HG03442 (cell line): Measurements from ENCODE around the gene CNKSR3.

Experiments used
- ATAC-seq: cut with Tn5 transposase; IDR thresholded peaks from one replicate; pipeline ENCODE4 v1.9.1; 2021; ENCODE audit warnings: mild to moderate bottlenecking, moderate library complexity; ENCODE audit not compliant: unreplicated experiment

CNKSR3 gene

DNA sequence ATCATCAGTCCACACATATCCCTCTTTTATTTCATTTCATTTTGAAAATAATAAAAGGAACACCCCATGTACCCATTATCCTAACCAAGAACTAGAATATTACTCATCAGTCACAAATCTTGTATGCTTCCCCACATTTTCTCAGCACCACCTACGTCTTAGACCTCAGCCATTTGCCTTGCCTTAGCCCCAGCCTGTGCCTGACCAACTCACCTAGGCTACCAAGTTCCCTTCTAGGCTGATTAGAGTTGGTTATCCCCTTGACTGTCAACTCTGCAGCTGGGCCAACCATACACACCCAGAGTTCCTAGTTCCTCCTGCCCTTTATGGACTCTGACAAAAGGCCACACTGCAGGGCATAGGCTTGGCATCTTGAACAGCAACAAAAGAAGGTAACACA lies 120.5 kb downstream of the CNKSR3 start:
- no peak for ATAC-seq

DNA sequence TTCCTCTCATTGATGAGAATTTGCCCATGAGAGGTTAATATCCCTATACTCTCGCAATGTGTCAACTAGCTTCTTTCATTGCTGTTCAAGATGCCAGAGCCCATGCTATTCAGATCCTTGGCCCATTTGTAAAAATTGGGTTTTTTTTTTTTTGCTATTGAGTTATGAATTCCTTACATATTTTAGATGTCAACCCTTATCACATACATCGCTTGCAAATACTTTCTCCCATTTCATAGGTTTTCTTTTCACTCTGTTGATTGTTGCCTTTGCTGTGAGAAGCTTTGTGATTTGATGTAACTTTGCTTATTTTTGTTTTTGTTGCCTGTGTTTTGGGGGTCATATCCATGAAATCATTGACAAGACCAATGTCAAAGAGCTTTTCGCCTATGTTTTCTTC lies 121.7 kb downstream of the CNKSR3 start:
- ATAC-seq: no peak

DNA sequence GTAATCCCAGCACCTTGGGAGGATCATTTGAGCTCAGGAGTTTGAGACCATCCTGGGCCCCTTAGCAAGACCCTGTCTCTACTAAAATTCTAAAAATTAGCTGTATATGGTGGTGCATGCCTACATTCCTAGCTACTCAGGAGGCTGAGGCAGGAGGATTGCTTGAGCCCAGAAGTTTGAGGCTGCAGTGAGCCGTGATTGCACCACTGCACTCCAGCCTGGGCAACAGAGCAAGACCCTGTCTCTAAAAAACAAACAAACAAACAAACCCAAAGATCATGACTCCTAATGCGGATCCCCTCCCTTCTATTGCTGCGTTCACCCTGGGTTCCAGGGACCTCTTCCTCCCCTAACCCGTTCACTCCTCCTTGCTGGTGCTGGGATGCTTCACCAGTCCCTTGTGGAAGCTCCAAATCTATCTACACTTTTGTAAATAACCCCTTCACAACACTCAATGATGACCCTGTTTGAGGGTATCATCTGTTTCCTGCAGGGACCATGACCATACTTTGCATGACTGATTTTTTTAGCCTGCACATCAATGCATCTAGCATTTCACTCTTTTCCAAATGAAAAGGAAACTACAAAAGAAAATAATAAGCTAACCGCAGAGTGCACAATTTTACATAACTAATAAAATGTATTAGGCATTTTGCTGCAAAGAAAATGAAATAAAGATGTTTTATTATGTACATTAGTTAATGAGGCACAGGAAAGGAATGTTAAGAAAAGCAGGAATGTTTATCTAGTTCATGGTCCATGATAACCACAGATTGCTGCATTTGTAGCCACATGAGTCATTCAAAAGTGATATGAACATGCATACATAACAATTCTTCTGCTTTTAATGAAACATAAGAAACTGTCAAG lies 123.4 kb downstream of the CNKSR3 start:
- no peak for ATAC-seq

DNA sequence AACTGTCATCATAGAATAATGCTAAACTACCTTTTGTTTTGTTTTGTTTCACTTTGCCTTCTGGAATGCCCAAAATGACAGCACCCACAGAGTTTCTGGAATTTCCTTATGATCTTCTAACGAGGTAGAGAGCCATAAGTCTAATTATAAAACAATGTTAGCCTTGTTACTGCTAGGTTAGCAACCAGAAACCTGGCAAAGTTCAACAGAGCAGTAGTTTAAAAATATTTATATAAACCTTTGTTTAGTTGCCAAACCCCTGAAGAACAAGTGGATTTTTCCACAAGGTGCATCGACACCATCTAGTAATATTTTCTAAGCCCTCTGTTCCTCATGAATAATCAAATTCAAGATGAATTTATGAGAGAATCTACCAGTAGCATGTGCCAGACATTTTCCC lies 126.3 kb downstream of the CNKSR3 start:
- ATAC-seq: no peak

DNA sequence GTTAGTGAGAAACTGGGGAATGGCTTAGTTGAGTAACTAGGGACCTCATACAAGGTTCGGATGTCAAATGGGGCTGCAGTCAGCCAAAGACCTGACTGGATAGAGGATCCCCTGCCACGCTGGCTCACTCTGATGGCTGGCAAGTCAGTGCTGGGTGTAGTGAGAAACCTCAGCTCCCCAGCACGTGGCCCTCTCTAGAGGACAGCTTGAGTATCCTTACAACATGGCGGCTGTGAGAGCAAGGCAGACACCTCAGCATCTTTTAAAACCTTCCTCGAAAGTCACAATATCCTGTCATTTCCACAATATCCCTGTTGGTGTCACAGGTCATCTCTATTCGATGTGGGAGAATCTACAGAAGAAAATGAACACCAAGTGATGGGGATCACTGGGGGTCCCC lies 127.2 kb downstream of the CNKSR3 start:
- ATAC-seq: no peak

DNA sequence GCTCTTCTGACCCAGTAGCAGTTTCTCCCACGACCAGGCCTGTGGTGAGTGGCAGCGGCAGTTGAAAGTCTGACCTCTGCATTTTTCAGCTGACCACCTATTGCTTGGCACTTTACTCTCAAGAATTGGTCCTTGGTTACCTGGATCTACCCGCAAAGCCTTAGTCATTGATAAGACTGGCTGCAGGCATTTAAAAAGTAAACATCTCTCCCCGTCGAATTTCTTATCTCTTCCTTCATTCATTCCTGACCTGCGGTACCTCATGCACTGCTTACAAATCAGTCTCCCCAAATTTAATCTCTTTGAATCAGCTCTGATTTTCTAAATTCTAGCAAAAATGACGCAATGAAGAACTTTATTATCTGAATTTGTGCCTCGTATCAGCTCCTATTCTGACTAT lies 127.7 kb downstream of the CNKSR3 start:
- no peak for ATAC-seq

DNA sequence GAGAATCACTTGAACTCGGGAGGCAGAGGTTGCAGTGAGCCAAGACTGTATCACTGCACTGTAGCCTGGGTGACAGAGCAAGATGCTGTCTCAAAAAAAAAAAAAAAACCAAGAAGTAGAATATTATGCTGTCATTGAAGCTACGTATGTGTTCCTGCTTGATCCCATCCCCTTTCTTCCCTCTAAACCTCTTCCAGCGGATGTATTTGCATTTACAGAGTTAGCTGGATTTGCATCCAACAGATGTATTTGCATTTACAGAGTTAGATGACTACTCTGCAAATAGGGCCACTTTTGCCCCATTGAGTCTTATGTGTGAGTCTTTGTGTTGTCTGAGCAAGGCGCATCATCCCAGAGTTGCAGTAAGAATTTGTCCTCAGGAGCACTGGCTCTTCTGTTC lies 128.9 kb downstream of the CNKSR3 start:
- no peak for ATAC-seq

DNA sequence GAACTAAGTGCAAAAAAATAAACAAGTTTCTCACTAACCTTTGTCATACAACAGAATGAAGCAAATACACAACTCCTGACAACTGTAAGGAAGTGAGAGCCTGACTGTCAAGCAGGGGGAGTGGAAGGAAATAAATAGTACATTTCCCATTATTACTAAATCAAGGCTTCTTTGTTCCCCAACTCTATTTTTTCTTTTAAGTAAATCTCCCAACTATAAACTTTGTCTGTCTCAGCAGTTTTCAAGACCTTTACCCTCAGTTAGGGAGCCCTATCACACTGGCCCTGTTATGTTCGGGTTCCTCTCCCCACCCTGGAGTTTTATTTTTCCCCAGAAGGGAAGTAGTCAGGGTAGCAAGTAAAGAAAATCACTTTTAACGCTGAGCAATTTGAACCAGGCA lies 129.7 kb downstream of the CNKSR3 start:
- ATAC-seq: no peak

DNA sequence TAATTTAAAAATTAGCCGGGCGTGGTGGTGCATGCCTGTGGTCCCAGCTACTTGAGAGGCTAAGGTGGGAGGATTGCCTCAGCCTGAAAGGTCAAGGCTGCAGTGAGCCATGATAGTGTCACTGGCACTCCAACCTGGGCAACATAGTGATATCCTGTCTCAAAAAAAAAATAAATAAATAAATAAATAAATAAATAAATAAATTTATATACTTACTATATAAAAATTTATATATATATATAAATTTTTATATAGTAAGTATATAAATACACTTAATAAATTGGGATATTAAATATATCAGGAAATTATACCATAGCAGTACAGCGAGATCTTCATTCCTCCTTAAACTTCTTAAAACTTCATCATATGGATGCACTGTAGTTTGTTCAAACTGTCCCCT lies 130.9 kb downstream of the CNKSR3 start:
- ATAC-seq: no peak

DNA sequence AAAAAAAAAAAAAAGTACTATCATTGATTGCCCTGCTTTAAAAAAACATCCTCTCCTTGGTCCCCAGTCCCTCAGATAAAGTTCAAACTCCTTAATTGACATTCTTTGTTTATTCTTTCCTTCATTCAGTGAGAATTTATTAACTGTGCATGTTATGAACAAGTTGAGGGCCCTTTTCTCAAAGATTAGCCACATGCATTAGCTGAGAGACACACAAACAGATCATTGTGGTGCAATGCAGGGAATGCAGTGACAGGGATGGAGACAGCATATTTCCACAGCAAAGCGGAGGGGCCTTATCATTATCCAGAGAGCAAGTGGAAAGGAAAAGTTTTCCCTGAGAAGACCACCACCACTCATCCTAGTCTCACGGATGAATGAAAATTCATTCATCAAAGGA lies 132.0 kb downstream of the CNKSR3 start:
- no peak for ATAC-seq

DNA sequence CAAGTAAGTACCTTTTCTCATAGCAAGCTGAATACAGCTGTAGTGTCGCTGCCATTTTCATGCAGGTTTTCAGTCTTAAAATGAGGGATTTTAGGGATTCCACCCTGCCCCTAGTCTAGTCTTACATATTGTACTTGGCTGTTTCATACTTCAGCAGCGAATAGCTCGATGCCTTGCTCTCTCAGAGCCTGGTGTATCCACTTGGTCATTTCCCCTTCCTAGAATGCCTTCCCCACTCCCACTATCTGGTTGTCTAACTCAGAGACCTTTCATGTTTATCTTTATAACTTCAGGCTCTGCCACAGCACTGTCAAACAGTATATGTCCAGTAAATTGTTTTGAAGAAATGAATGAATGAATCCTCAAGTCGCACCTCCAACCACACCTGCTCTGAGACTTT lies 132.8 kb downstream of the CNKSR3 start:
- no peak for ATAC-seq

DNA sequence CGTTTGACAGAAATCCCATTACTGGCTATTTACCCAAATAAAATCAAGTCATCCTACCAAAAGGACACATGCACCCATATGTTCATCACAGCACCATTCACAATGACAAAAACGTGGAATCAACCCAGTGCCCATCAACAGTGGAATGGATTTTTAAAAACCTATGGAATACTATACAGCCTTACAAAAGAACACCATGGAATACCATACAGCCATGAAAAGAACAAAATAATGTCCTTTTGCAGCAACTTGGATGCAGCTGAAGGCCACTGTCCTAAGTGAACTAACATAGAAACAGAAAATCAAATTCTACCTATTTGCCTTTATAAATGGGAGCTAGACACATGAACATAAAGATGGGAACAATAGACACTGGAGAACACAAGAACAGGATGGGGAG lies 136.5 kb downstream of the CNKSR3 start:
- no peak for ATAC-seq

DNA sequence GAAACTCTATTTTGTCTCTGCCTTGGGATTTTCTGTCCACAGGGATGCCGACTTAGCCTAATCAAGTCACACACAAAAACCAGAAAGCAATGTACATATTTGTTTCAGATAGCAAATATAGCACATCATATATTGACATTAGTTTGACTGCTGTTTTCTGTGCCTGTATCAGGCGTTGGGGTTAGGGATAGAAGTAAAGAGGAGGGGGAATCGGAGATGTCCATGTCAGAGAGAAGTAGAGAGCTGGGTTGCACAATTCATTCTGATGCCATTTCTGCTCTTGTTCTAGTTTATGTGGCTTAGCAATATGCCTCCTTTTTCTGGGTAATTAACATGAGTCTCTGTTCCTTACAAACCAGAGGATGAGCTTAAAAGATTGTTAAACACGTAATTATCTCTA lies 139.2 kb downstream of the CNKSR3 start:
- ATAC-seq: no peak

DNA sequence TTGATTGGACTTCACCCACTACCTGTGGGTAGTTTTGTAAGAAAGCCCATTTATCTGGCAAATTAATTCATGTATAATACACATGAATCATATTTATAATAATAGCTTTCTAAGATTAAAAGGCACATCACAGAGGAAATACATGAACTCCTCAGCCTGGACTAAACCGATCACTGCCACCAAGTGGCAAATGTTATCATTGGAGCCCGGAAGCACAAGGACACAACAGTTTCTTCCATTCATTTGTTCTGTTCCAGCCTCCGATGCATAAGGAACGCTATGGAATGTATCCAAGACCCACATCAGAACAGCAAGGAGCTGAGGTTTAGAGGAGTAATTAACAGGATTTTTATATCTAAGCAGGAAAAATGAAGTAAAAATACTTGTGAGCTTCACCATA lies 139.9 kb downstream of the CNKSR3 start:
- ATAC-seq: peak; percentile 76

DNA sequence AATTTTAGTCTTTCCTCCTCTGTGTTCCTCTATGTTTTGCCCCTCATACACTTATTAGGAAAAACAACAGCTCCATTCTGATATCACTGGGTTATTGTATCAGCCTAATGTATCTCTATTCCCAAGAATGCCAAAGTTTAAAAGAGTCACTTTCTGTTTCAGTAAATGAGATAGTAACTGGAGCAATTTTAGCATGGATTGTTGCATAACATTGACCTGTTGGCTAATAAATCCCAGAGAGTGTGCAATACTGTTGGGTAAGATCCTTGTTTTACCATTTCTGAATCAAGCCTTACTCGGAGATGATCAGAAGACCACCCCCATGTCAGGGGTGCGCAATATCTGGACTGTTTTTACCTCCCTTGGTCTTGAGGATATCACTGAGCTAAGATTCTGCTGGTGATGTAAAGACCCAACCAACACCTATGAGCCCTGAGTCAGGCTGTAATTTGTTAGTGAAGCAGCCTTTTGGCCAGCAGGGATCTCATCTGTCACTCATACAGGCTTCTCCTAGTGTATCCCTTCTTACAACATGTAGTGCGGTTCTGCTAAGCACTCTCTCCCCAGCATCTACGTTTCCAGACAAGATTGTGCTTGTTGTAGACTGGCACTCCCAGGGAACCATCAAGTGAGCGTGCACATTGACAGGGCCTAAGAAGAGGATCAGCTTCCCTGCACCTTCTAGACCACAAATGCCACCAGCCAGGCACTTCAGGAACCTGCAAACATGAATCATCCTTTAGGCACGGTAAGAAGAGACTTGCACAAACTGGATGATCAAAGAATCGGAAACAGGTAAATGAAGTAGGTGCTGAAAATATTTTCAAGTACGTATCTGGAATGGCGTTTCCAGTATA lies 142.4 kb downstream of the CNKSR3 start:
- no peak for ATAC-seq

DNA sequence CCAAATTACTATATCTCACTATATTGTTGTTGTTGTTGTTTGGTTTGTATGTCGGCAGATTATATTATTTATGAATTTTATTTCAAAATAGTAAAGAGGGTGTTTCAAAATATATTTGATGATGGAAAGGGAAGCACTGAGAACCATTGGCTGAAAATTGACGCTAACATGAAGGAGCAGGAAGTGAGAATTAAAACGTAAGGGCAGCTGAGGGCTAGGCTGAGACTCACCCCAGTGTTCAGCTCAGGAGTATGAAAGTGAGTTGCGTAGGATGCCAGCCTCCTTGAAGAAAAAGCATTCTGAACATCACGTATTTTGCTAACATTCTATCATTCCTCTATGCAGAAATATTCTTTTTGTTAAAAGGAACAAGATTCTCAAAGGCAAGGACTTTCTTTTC lies 143.1 kb downstream of the CNKSR3 start:
- no peak for ATAC-seq

DNA sequence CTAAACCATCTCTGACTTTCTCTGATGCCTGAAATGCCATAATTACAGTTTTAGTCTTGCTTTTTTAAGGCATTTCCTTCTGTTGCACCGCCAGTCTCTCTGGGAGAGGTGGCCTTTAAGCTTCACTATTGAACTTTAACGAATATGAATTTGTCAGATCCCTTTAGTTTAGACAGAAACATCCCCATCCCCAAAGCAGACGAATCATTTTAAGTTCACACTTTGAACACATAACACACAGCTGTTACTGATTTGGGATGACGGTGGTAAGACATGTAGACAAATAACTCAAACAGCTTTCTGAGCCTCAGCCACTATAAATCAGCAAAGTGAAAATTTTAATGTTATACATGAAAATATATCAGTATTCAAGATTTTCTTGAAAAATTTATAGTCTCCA lies 146.7 kb downstream of the CNKSR3 start:
- no peak for ATAC-seq

DNA sequence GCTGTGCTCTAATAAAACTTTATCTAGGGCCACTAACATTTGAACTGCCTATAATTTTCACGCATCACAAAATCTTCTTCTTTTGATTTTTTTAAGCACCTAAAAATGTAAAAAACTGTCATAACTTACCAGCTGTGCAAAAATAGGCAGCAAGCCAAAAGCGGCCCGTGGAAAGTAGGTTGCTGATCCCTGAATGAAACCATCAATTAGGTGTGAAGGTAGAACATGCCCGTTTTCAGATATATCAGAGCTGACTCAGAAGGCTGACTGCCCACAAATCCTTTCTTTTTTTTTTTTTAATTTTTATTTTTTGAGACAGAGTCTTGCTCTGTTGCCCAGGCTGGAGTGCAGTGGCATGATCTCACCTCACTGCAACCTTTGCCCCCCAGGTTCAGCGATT lies 149.0 kb downstream of the CNKSR3 start:
- ATAC-seq: no peak

DNA sequence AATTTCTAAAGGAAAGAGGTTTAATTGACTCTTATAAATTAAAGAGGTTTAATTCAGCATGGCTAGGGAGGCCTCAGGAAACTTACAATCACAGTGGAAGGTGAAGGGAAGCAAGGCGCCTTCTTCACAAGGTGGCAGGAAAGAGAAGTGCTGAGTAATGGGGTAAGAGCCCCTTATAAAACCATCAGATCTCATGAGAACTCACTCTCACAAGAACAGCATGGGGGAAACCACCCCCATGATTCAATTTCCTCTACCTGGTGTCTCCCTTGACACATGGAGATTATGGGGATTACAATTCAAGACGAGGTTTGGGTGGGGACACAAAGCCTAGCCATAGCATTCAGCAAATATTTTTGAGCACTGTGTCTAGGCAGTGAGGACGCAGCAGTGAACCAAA lies 150.0 kb downstream of the CNKSR3 start:
- ATAC-seq: no peak

DNA sequence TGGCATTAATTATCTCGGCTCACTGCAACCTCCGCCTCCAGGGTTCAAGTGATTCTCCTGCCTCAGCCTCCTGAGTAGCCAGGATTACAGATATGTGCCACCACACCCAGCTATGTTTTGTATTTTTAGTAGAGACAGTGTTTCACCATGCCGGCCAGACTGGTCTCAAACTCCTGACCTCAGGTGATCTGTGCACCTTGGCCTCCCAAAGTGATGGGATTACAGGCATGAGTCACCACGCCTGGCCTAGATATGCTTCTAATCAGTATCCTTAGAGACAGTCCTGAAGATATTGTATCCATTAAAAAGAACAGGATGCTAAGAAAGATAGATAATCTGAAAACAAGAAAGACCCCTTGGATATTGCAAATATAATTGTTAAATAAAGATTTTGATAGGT lies 150.8 kb downstream of the CNKSR3 start:
- no peak for ATAC-seq

DNA sequence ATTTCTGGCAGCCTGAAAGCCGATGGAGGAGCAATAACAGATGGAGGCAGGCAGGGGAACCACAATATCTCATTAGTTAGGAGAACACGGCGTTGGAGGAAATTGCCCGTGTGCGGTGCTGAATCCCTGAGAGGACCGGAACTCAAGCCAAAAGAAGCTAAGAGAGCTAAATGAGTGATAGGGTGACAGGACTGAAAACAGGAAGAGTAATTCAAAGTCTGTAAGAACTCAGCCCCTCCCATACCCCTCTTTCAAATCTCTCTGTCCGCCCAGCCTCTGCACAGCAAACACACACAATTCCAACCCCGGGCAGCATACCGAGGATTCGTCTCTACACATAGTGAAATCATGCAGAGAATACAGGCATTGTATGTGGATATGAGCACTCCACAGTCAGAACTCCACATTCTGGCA lies 151.3 kb downstream of the CNKSR3 start:
- ATAC-seq: no peak

DNA sequence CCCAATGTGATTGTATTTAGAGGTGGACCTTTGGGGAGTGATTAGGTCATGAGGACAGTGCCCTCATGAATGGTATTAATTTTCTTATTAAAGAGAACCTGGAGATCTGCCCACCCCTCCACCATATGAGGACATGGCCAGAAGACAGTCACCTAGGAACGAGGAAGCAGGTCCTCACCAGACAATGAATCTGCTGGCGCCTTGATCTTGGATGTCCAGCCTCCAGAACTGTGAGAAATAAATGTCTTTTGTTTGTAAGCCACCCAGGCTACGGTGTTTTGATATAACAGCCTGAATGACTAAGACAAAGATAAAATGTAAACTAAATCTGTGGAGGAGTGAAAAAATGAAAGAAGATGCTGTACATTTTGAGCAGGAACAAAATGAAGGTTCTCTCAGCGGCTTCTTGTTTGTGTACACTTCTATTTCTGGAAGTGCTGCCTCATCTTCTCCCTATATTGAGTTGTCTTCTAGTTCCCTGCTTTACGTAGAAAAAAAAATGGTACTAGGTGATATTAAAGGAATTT lies 152.4 kb downstream of the CNKSR3 start:
- ATAC-seq: no peak
